OCI-LY7 (cell line): ENCODE data around the gene NEB.
"Not testable (repeated sequence)": the region's sequence is repeated elsewhere in the genome, so short reads cannot be mapped to it uniquely, and the experiment has no call there.

Experiments
- CTCF ChIP-seq: fragments of 200-600 bp; sonication (generic); conservative IDR thresholded peaks from 2 replicates; pipeline ENCODE4 v1.5.1; 2014; ENCODE audit warnings: mild to moderate bottlenecking, antibody characterized with exemption, low read length, moderate library complexity, mixed read lengths
- EZH2phosphoT487 ChIP-seq: fragments of 200-600 bp; sonication (generic); IDR thresholded peaks from 2 replicates; pipeline ENCODE4 v1.6.1; 2018; ENCODE audit warnings: low read depth, borderline replicate concordance, mild to moderate bottlenecking, mixed run types, antibody characterized with exemption, low read length, moderate library complexity, mixed read lengths

GRCh38 chr2:151704480-151704961 lies 29.8 kb downstream of the NEB start:
- TF ChIP-seq CTCF, EZH2phosphoT487: not testable (repeated sequence)
